Lung (tissue), 13 donors: Measurements from ENCODE around the gene HOXA9. TPM values are rescaled to one million over a fixed set of nuclear protein-coding genes. Genes with fewer than 3 reads are reported as not detected.
A peak's percentile ranks its signal among the peaks of the same experiment; 100 is the strongest.

Source experiments
- ATAC-seq: fragments of 200-7000 bp; cut with Tn5 transposase; one replicate; pipeline ENCODE4 v1.9.1; 2020; ENCODE audit warnings: moderate number of reproducible peaks; ENCODE audit not compliant: insufficient read depth, low FRiP score
- DNase-seq, 3 donors: peaks; one replicate each; pipeline ENCODE4 v3.0.0-alpha.2; 2013 to 2017
- H3K27ac ChIP-seq, 2 donors: one replicate each; pipeline ENCODE4 v1.5.1; 2013; ENCODE audit warnings: mild to moderate bottlenecking in 2 of 2, moderate library complexity in 2 of 2, control low read depth in 1 of 2, inconsistent platforms in 1 of 2, low read depth in 1 of 2, low read length in 1 of 2
- H3K27me3 ChIP-seq, 3 donors: one replicate each; pipeline ENCODE4 v1.5.1; 2013; ENCODE audit warnings: low read length in 2 of 3; ENCODE audit not compliant: control insufficient read depth in 3 of 3, insufficient read depth in 3 of 3
- H3K36me3 ChIP-seq, 4 donors: one replicate each; pipeline ENCODE4 v1.5.1; 2013; ENCODE audit warnings: low read length in 4 of 4, mild to moderate bottlenecking in 1 of 4, moderate library complexity in 1 of 4; ENCODE audit not compliant: control insufficient read depth in 4 of 4, insufficient read depth in 4 of 4
- H3K4me1 ChIP-seq, 5 donors: one replicate each; pipeline ENCODE4 v1.5.1; 2013; ENCODE audit warnings: low read length in 5 of 5, mild to moderate bottlenecking in 2 of 5, moderate library complexity in 1 of 5; ENCODE audit not compliant: control insufficient read depth in 5 of 5, insufficient read depth in 5 of 5
- H3K4me3 ChIP-seq: one replicate; pipeline ENCODE4 v1.5.1; 2013; ENCODE audit warnings: mild to moderate bottlenecking, control low read depth, moderate library complexity
- H3K9ac ChIP-seq, 2 donors: one replicate each; pipeline ENCODE4 v1.5.1; 2013; ENCODE audit warnings: low read length in 2 of 2, control low read depth in 1 of 2; ENCODE audit not compliant: insufficient read depth in 1 of 2
- H3K9me3 ChIP-seq, 4 donors: one replicate each; pipeline ENCODE4 v1.5.1; 2013; ENCODE audit warnings: low read length in 3 of 4, mild to moderate bottlenecking in 1 of 4, moderate library complexity in 1 of 4; ENCODE audit not compliant: control insufficient read depth in 4 of 4, insufficient read depth in 3 of 4
- CTCF ChIP-seq: IDR thresholded peaks from 2 replicates; pipeline ENCODE4 v1.5.1; 2012; ENCODE audit warnings: mild to moderate bottlenecking; ENCODE audit errors: control extremely low read depth, extremely low read depth
- WGBS, 2 donors: extraction: QIAGEN DNeasy Blood & Tissue Kit; methylation state at CpG; one replicate each; pipeline ENCODE4 v1.1.7; 2013; 5-methylcytosine and 5-hydroxymethylcytosine counted together
- polyA plus RNA-seq, 2 donors: library from polyadenylated mRNA; stranded (reverse); fragments of 200-250 nt; gene quantifications; one replicate each; pipeline ENCODE4 v1.2.1, GENCODE V29; 2013
- small RNA-seq: library from RNA; depleted of rRNA; stranded (forward); fragments of <200 nt; gene quantifications from one replicate; pipeline ENCODE3, GENCODE V24; 2014; ENCODE audit warnings: low replicate concordance
- total RNA-seq, 2 donors: library from RNA; depleted of rRNA in 1 of 2; stranded (reverse); fragments of >200 nt in 1 of 2; gene quantifications; one replicate each; pipeline ENCODE4 v1.2.1, GENCODE V29; 2014 to 2021
- donor health status: control.
- donor health status: control.
- donor health status: Bipolar disorder and iron deficiency.
- donor health status: healthy.
- donor health status: DM: yes; HTN: yes; CAD: no.

The HOXA9 gene
- total and polyA plus RNA-seq, 4 donors: 0.11 to 0.85 (median 0.43) TPM

- peak; percentile 32 for ATAC-seq
- Histone ChIP-seq H3K27ac (peak overlapping the region; percentile 41 to 92), H3K27me3 (peaks cover 0 to 51% (median 3%) of the 10 kb centered on the region in 3 donors), H3K4me3 (peak overlapping the region; percentile 55), H3K36me3 (peaks cover 0 to 61% (median 6%) of the 10 kb centered on the region in 4 donors), H3K9ac (peak overlapping the region in 1 of 2 donors; percentile 95), H3K4me1 (peaks cover 0 to 43% (median 18%) of the 10 kb centered on the region in 5 donors), H3K9me3 (no peaks in the 10 kb centered on the region)
- 35 to 60% methylated on average over 48 to 57 of the region's 57 CpGs for WGBS, 2 donors
- peak; percentile 88 to 96 (median 88) for DNase-seq
- no peak for TF ChIP-seq CTCF
Measured at GRCh38 chr7:27112955-27113949, 52.1 kb downstream of the HOXA9 start.

Small RNAs within 50 kb of the gene (small RNA-seq; reads per million reads assigned to genes)
- gene AC004080.5: not detected
- gene RF02140: not detected
- gene RF02141: not detected

Other genes starting within 250 kb of the HOXA9 start
- under 1 TPM; 0.31 to 0.37 TPM for gene HOXA1, start 69.5 kb downstream of the HOXA9 start, total RNA-seq
- under 1 TPM; 0.06 to 0.33 TPM for gene HOXA1, start 69.5 kb downstream of the HOXA9 start, polyA plus RNA-seq
- gene HOXA2, start 62.9 kb downstream of the HOXA9 start, total RNA-seq: 1 to 10 TPM; 1.7 to 3.4 TPM
- gene HOXA2, start 62.9 kb downstream of the HOXA9 start, polyA plus RNA-seq: 1 to 10 TPM in 1 of 2 donors, under 1 TPM in 1; 0.44 to 1.2 TPM
- 1 to 10 TPM; 2.7 to 4.4 TPM for gene HOXA4, start 34.8 kb downstream of the HOXA9 start, total RNA-seq
- gene HOXA4, start 34.8 kb downstream of the HOXA9 start, polyA plus RNA-seq: 1 to 10 TPM; 3.8 to 6.0 TPM
- 10 to 100 TPM; 20.9 to 61.9 TPM for gene HOXA5, start 21.9 kb downstream of the HOXA9 start, total RNA-seq
- 1 to 10 TPM; 9.2 to 9.5 TPM for gene HOXA5, start 21.9 kb downstream of the HOXA9 start, polyA plus RNA-seq
- 1 to 10 TPM; 4.7 to 7.7 TPM for gene HOXA6, start 17.8 kb downstream of the HOXA9 start, total RNA-seq
- gene HOXA6, start 17.8 kb downstream of the HOXA9 start, polyA plus RNA-seq: under 1 TPM; 0.49 to 0.94 TPM
- 10 to 100 TPM; 10.3 to 10.7 TPM for gene HOXA3, start 13.0 kb downstream of the HOXA9 start, total RNA-seq
- 1 to 10 TPM; 1.9 to 2.3 TPM for gene HOXA3, start 13.0 kb downstream of the HOXA9 start, polyA plus RNA-seq
- 1 to 10 TPM; 1.1 to 2.2 TPM for gene HOXA7, start 8.9 kb downstream of the HOXA9 start, total RNA-seq
- gene HOXA7, start 8.9 kb downstream of the HOXA9 start, polyA plus RNA-seq: 1 to 10 TPM; 1.0 to 1.7 TPM
- gene HOXA10, start 8.8 kb upstream of the HOXA9 start, total RNA-seq: under 1 TPM in 1 of 2 donors, not detected in 1; 0.21 TPM
- under 1 TPM; 0.26 to 0.29 TPM for gene HOXA10, start 8.8 kb upstream of the HOXA9 start, polyA plus RNA-seq
- gene HOXA11, start 19.7 kb upstream of the HOXA9 start, total RNA-seq: not detected
- gene HOXA11, start 19.7 kb upstream of the HOXA9 start, polyA plus RNA-seq: not detected
- gene HOXA13, start 34.6 kb upstream of the HOXA9 start, total RNA-seq: not detected
- not detected for gene HOXA13, start 34.6 kb upstream of the HOXA9 start, polyA plus RNA-seq
- gene EVX1, start 77.3 kb upstream of the HOXA9 start, total RNA-seq: not detected
- gene EVX1, start 77.3 kb upstream of the HOXA9 start, polyA plus RNA-seq: not detected